Smooth muscle cell (in vitro differentiated cells): ENCODE results near the gene LASP1. TPM values are rescaled to one million over a fixed set of nuclear protein-coding genes. Genes with fewer than 3 reads are reported as not detected.

Source experiments
- DNase-seq: peaks from one replicate; lab custom pipeline; 2025; ENCODE audit not compliant: unreplicated experiment; lab: John Stamatoyannopoulos, UW
- H2AFZ ChIP-seq: fragments of 200-600 bp; sonication (generic); 2 replicates; pipeline ENCODE4 v1.6.0; 2016; ENCODE audit warnings: antibody characterized with exemption, low read depth, mild to moderate bottlenecking
- H3F3A ChIP-seq: fragments of 200-600 bp; sonication (generic); 2 replicates; pipeline ENCODE4 v1.6.0; 2017; ENCODE audit warnings: antibody characterized with exemption, low read depth
- H3K27ac ChIP-seq: fragments of 200-600 bp; sonication (generic); 2 replicates; pipeline ENCODE4 v1.5.1; 2016; ENCODE audit warnings: low read depth, mild to moderate bottlenecking
- H3K27me3 ChIP-seq: fragments of 200-600 bp; sonication (generic); 2 replicates; pipeline ENCODE4 v1.6.1; 2016; ENCODE audit warnings: low read depth, mild to moderate bottlenecking
- H3K36me3 ChIP-seq: fragments of 200-600 bp; sonication (generic); 2 replicates; pipeline ENCODE4 v1.5.1; 2016; ENCODE audit warnings: low read depth
- H3K4me1 ChIP-seq: fragments of 200-600 bp; sonication (generic); 2 replicates; pipeline ENCODE4 v1.5.1; 2016; ENCODE audit warnings: low read depth
- H3K4me2 ChIP-seq: fragments of 200-600 bp; sonication (generic); 2 replicates; pipeline ENCODE4 v1.6.0; 2016; ENCODE audit warnings: mild to moderate bottlenecking
- H3K4me3 ChIP-seq: fragments of 200-600 bp; sonication (generic); 2 replicates; pipeline ENCODE4 v1.5.1; 2016; ENCODE audit warnings: mild to moderate bottlenecking
- H3K79me2 ChIP-seq: fragments of 200-600 bp; sonication (generic); 2 replicates; pipeline ENCODE4 v1.6.0; 2016; ENCODE audit warnings: low read depth, mild to moderate bottlenecking
- H3K9ac ChIP-seq: fragments of 200-600 bp; sonication (generic); 2 replicates; pipeline ENCODE4 v1.6.0; 2016; ENCODE audit warnings: low read depth
- H3K9me3 ChIP-seq: fragments of 200-600 bp; sonication (generic); replicated peaks from 2 replicates; pipeline ENCODE4 v1.5.1; 2016; ENCODE audit warnings: low read depth
- H4K20me1 ChIP-seq: fragments of 200-600 bp; sonication (generic); 2 replicates; pipeline ENCODE4 v1.6.0; 2016; ENCODE audit warnings: low read depth
- CTCF ChIP-seq: fragments of 200-600 bp; sonication (generic); IDR thresholded peaks from 2 replicates; pipeline ENCODE4 v1.5.1; 2017; ENCODE audit warnings: borderline replicate concordance, mild to moderate bottlenecking, antibody characterized with exemption; ENCODE audit not compliant: insufficient read depth, poor library complexity, severe bottlenecking
- WGBS: methylation state at CpG from one replicate; pipeline ENCODE4 v1.1.7; 2016; ENCODE audit warnings: low lambda C conversion rate; 5-methylcytosine and 5-hydroxymethylcytosine counted together
- polyA plus RNA-seq: library from polyadenylated mRNA; unstranded; fragments of >200 nt; fragmentation: Nextera tagmentation; extraction: Ambion mirVana; gene quantifications from 2 replicates; pipeline ENCODE4 v1.2.1, GENCODE V29; 2016
- total RNA-seq: library from RNA; depleted of rRNA; stranded (reverse); fragments of >200 nt; gene quantifications from 2 replicates; pipeline ENCODE4 v1.2.3, GENCODE V29; 2014

LASP1 gene
- total and polyA plus RNA-seq, 2 experiments from 2014 or later: 130 to 133 TPM

- Histone ChIP-seq H3K79me2 (peaks cover 87% of the 10 kb centered on the region), H3K4me3 (no peak overlapping the region), H3K27ac (peak overlapping the region; percentile 1), H3K9ac (no peak overlapping the region), H3F3A (peaks cover 29% of the 10 kb centered on the region), H3K27me3 (no peaks in the 10 kb centered on the region), H3K36me3 (no peaks in the 10 kb centered on the region), H3K9me3 (no peaks in the 10 kb centered on the region), H2AFZ (no peak overlapping the region), H3K4me2 (peak overlapping the region; percentile 97), H3K4me1 (peaks cover 50% of the 10 kb centered on the region), H4K20me1 (peaks cover 99% of the 10 kb centered on the region)
- 72% methylated on average over 5 of the region's 5 CpGs for WGBS
- no peak for DNase-seq
- no peak for TF ChIP-seq CTCF
Measured at GRCh38 chr17:38875477-38876075, 5.7 kb downstream of the LASP1 start.

GRCh38 chr17:38877130-38877851 is 7.4 kb downstream of the LASP1 start:
- H3K4me3 ChIP-seq: no peak overlapping the region
- no peak for DNase-seq
- H3K27ac ChIP-seq: no peak overlapping the region
- H3K36me3 ChIP-seq: no peaks in the 10 kb centered on the region
- H3F3A ChIP-seq: peaks cover 46% of the 10 kb centered on the region
- no peak for TF ChIP-seq CTCF
- H3K4me1 ChIP-seq: peaks cover 64% of the 10 kb centered on the region
- H3K27me3 ChIP-seq: no peaks in the 10 kb centered on the region
- H4K20me1 ChIP-seq: peaks cover 100% of the 10 kb centered on the region
- 84% methylated on average over 7 of the region's 7 CpGs for WGBS
- H3K4me2 ChIP-seq: no peak overlapping the region
- H3K9me3 ChIP-seq: no peaks in the 10 kb centered on the region
- H3K9ac ChIP-seq: no peak overlapping the region
- no peak overlapping the region for H2AFZ ChIP-seq
- peaks cover 80% of the 10 kb centered on the region for H3K79me2 ChIP-seq

GRCh38 chr17:38879878-38880665 is 10.2 kb downstream of the LASP1 start:
- H3K4me3 ChIP-seq: peak overlapping the region; percentile 3
- no peaks in the 10 kb centered on the region for H3K9me3 ChIP-seq
- no peak for DNase-seq

More at GRCh38 chr17:38879878-38880665, 10.2 kb downstream of the LASP1 start:
- no peak overlapping the region for H2AFZ ChIP-seq
- peaks cover 80% of the 10 kb centered on the region for H3K79me2 ChIP-seq
- no peak overlapping the region for H3K9ac ChIP-seq
- H3K4me2 ChIP-seq: peak overlapping the region; percentile 71
- 7% methylated on average over 6 of the region's 6 CpGs for WGBS
- no peaks in the 10 kb centered on the region for H3K27me3 ChIP-seq
- peak overlapping the region; percentile 66 for H3K27ac ChIP-seq
- H4K20me1 ChIP-seq: peaks cover 100% of the 10 kb centered on the region
- peaks cover 78% of the 10 kb centered on the region for H3K4me1 ChIP-seq
- TF ChIP-seq CTCF: no peak
- no peaks in the 10 kb centered on the region for H3K36me3 ChIP-seq
- H3F3A ChIP-seq: peaks cover 55% of the 10 kb centered on the region
